ENCODE results near the gene AATK. TPM values are rescaled to one million over a fixed set of nuclear protein-coding genes. Genes with fewer than 3 reads are reported as not detected.

The AATK gene
- total and polyA plus RNA-seq, 9 of the 15 experiments (the other 6 are each of a cell fraction or from before 2014, with no cell fraction given) = 0.11 to 0.55 (median 0.38) TPM; not detected in 5

GRCh38 chr17:81101614-81102306, 64.3 kb downstream of the AATK start (continued):
- TF ChIP-seq HDAC3 (IDR thresholded peaks at IDR 0.05; ENCODE audit: borderline replicate concordance, partially characterized antibody) (no peak), NFIX (CRISPR knock-in tag; IDR thresholded peaks at IDR 0.05; ENCODE audit: low read depth) (no peak), TEAD2 (tag; IDR thresholded peaks at IDR 0.05) (no peak), CCNT2 (IDR thresholded peaks at IDR 0.05; ENCODE audit: borderline replicate concordance, extremely low read depth, insufficient read length, low read depth, low read length) (no peak), NR2F6 (CRISPR knock-in tag; IDR thresholded peaks at IDR 0.05) (peak; percentile 90; the same call in 1 of the 2 replicates), TCF3 (CRISPR knock-in tag; IDR thresholded peaks at IDR 0.05) (peak; percentile 36; the same call in 1 of the 2 replicates), CC2D1A (IDR thresholded peaks at IDR 0.05) (0 out of 2 replicates have a peak, but pooled peaks have one; percentile 17), ZFP1 (CRISPR knock-in tag; IDR thresholded peaks at IDR 0.05) (no peak), BMI1 (IDR thresholded peaks at IDR 0.05; ENCODE audit: low read length) (no peak), RHOXF2B (CRISPR knock-in tag; conservative IDR thresholded peaks at IDR 0.05) (no peak), ZNF586 (CRISPR knock-in tag; conservative IDR thresholded peaks at IDR 0.05) (no peak), XRCC3 (IDR thresholded peaks at IDR 0.05) (no peak), KDM2B (CRISPR knock-in tag; IDR thresholded peaks at IDR 0.05) (no peak)
- TF ChIP-seq, protein P1, sequence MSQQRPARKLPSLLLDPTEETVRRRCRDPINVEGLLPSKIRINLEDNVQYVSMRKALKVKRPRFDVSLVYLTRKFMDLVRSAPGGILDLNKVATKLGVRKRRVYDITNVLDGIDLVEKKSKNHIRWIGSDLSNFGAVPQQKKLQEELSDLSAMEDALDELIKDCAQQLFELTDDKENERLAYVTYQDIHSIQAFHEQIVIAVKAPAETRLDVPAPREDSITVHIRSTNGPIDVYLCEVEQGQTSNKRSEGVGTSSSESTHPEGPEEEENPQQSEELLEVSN (IDR thresholded peaks at IDR 0.05; ENCODE audit: borderline replicate concordance in 1 of 2, extremely low read depth in 1 of 2, insufficient read depth in 1 of 2, insufficient read length in 1 of 2, low read depth in 1 of 2, low read length in 1 of 2, poor library complexity in 1 of 2, severe bottlenecking in 1 of 2) = peak in 1 of 2 experiments; percentile 41
- TF ChIP-seq, protein P2, sequence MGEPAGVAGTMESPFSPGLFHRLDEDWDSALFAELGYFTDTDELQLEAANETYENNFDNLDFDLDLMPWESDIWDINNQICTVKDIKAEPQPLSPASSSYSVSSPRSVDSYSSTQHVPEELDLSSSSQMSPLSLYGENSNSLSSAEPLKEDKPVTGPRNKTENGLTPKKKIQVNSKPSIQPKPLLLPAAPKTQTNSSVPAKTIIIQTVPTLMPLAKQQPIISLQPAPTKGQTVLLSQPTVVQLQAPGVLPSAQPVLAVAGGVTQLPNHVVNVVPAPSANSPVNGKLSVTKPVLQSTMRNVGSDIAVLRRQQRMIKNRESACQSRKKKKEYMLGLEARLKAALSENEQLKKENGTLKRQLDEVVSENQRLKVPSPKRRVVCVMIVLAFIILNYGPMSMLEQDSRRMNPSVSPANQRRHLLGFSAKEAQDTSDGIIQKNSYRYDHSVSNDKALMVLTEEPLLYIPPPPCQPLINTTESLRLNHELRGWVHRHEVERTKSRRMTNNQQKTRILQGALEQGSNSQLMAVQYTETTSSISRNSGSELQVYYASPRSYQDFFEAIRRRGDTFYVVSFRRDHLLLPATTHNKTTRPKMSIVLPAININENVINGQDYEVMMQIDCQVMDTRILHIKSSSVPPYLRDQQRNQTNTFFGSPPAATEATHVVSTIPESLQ (CRISPR knock-in tag; IDR thresholded peaks at IDR 0.05) = no peak
- TF ChIP-seq, protein P3, sequence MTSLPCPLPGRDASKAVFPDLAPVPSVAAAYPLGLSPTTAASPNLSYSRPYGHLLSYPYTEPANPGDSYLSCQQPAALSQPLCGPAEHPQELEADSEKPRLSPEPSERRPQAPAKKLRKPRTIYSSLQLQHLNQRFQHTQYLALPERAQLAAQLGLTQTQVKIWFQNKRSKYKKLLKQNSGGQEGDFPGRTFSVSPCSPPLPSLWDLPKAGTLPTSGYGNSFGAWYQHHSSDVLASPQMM (CRISPR knock-in tag; IDR thresholded peaks at IDR 0.05) = no peak
